ENCODE measurements around the gene MAN2B2.
A peak's percentile ranks its signal among the peaks of the same experiment; 100 is the strongest.

MAN2B2 gene

DNA sequence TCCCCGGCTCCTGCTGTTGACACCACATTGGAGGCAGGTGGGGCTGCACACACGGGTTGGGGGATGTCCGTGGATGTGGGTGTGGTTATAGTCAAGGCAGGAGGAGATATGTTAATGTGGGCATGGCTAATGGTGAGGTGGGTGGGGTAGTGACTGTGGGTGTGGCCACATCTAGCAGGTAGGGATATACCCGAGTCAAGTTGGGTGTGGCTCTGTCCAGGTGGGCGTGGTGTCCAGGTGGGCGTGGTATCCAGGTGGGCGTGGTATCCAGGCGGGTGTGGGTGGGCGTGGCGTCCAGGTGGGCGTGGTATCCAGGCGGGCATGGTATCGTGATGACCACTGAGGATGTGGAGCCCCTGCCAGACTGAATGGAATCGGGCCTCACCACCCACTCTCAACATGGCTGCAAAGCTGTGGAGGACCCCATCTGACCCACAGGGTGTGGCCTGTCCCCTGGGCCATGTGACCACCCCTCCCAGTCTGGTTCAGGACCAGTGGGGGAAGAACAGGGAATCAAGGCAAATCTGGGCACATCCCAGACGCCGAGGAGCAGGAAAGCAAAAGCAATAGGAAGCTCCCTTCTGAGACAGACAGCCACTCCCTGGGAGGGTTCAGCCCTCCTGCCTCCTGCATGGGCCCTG is 21.0 kb downstream of the MAN2B2 start:
- DNase-seq, result no peak

DNA sequence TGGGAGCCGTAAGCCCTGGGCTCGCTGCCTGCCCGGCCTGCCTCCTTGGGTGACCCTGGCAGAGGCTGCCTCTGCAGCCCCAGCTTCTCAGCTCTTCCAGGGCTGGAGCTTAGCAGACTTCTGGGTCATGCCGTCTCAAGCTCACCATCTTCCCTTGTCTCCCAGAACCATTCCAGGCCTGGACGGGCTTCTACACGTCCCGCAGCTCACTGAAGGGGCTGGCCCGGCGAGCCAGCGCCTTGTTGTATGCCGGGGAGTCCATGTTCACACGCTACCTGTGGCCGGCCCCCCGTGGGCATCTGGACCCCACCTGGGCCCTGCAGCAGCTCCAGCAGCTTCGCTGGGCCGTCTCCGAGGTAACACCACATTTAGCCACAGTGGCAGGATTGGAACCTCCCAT is 22.0 kb downstream of the MAN2B2 start:
- DNase-seq, result no peak

DNA sequence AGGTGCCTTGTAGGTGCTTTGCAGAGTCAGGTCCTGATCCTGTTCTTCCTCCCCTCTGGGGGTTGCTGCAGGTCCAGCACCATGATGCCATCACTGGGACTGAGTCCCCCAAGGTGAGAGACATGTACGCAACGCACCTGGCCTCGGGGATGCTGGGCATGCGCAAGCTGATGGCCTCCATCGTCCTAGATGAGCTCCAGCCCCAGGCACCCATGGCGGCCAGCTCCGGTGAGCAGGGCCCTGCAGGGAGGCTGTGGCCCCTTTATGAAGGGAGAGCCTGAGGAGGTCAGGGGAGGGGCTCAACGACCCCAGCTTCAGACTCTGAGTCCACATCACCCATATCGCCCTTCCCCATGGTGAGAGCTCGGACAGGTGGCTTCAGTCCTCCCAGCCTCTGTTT is 23.1 kb downstream of the MAN2B2 start:
- DNase-seq, result no peak

DNA sequence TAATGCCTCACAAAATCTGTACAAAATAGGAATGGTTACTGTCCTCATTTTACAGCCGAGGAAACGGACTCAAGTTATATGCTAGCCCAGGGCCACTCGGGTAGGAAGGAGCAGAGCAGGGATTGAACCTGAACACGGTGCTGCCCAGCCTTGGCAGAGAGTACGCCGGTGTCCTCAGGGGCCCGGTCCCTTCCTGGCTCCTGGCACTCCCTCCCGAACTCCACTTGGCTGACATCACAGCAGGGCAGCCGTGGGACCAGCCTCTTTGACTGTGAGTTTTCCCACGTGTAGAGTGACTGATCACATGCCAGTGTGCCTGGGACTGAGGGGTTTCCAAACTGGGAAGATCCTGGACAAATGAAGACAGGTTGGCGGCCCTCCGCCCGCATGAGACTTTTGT is 23.7 kb downstream of the MAN2B2 start:
- DNase-seq, result no peak

DNA sequence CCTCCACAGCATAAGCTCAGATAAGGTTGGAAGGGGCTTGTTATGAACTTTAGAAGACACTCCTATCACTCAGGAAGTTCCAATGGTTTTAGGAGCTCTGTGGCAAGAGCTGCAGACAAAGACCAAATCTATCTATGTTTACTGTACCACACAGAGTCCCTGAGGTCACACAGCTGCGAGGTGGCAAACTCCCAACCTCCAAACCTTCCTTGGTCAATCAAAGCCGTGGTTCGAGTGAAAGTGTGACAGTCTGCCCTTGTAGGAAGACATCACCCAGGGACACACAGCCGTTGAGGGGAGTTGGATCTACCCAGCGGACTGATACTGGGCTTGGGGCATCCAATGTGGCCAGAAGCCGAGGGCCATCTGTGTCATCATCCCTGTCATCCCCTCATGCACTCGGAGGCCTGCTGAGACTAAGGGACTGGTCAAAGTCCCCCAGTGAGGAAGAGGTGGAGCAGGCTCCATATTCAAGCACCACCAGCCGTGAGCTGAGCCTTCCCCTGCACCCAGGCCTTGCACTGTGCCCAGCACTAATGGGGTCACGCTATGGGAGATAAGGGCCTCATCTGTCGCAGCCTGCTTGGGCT is 26.8 kb downstream of the MAN2B2 start:
- DNase-seq, result no peak

DNA sequence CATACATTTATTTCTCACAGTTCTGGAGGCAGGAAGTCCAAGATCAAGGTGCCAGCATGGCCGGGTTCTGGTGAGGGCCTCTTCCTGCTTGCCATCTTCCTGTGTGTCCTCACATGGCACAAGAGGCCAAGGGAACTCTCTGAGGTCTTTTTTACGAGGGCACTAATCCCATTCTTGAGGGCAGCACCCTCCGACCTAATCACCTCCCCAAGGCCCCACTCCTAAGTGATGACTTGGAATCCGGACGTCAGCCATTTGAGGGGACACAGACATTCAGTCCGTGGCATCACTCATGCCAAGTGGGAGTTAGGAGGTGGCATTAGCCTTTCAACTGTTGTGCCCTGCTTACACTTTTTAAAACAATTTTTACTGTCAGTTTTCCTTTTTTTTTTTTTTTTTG is 27.3 kb downstream of the MAN2B2 start:
- DNase-seq, result no peak

DNA sequence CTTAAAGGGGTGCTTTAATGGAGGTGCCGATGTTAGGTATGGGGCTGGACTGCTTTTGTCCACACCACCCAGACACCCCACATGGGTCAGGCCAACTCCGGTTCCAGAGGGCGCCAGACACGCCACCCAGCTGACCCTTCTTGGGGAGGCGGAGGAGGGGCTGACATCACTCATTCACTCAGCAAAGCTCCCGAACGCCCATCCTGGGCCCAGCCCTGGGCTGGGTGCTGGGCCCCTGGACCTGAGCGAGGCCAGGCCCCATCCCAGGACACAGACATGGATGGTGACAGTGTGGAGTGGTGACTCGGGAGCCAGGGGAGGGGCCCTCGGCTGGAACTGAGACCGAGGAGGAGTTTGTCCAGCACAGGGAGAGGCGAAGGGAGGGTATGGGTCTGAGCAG is 28.1 kb downstream of the MAN2B2 start:
- no peak for DNase-seq

DNA sequence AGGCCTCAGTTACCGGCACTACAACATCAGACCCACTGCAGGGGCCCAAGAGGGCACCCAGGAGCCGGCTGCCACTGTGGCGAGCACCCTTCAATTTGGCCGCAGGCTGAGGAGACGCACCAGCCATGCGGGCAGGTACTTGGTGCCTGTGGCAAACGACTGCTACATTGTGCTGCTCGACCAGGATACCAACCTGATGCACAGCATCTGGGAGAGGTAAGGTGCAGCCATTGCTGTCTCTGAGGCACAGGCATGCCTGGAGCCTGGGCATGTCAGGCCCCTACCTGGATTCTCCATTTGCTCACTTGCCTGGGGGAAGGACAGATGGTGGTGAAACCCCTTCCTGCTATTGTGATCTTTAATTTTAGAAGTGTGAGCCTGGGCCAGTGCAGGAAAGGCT is 30.1 kb downstream of the MAN2B2 start:
- no peak for DNase-seq

DNA sequence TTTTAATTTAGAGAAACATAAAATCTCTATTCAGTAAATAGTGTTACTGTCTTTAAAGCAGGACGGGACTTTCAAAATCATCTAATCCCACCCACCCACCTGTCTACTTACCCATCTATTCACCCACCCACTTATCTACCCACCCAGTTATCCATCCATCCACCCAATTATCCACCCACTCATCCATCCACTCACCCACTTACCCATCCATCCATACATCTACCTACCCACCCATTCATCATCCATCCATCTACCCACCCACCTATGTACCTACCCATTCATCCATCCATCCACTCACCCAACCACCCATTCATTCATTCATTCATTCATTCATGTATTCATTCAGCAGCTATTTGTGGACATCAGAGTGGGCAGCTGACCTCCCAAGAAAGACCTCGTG is 30.6 kb downstream of the MAN2B2 start:
- DNase-seq, result no peak

DNA sequence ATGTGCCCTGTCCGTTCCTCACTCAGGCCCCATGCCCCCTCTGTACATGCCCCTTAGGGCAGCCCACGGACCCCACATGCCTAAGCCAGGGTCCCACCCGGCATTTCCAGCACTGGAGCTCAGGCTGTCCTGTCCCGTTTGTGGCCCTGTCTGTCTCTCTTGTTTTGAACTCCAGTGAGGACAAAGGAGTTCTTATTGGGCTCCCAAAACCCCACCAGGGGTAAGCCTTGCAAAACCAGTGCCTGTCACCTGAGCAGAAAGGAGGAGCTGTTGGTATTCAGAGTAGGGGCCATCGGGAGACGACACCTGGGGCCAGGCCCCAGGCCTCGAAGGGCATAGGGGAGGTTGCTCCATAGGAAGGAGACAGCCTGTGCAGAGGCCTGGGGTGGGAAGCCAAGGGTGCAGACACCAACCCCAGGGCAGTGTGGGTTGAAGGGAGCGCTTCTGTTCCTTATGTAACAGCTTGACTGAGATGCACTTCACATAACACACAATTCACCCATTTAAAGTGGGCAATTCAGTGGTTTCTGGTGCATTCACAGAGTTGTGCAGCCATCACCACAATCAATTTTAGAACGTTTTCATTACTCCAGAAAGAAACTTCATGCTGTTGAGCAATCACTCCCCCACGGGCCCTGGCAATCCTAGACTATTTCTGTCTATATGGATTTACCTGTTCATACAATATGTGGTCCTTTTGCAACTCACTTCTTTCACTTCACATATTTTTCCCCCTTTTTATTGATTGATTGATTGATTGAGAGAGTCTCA is 31.7 kb downstream of the MAN2B2 start:
- no peak for DNase-seq

DNA sequence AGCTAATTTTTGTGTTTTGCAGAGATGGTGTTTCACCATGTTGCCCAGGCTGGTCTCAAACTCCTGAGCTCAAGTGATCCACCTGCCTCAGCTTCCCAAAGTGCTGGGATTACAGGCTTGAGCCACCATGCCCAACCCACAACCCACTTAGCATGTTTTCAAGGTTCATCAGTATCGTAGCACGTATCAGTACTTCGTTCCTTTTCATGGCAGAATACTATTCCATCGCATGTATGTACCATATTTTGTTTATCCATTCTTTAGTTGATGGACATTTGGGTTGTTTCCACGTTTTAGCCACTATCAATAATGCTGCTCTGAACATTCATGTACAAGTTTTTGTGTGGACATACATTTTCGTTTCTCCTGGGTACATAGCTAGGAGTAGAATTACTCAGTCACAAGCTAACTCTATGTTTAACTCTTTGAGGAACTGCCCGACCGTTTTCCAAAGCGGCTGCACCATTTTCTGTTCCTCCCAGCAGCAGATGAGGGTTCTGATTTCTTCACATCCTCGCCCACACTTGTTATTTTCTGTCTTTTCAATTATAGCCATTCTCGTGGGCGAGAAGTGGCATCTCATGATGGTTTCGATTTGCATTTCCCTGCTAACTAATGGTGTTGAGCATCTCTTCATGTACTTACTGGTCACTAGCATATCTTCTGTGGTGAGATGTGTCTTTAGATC is 32.5 kb downstream of the MAN2B2 start:
- DNase-seq, result no peak

DNA sequence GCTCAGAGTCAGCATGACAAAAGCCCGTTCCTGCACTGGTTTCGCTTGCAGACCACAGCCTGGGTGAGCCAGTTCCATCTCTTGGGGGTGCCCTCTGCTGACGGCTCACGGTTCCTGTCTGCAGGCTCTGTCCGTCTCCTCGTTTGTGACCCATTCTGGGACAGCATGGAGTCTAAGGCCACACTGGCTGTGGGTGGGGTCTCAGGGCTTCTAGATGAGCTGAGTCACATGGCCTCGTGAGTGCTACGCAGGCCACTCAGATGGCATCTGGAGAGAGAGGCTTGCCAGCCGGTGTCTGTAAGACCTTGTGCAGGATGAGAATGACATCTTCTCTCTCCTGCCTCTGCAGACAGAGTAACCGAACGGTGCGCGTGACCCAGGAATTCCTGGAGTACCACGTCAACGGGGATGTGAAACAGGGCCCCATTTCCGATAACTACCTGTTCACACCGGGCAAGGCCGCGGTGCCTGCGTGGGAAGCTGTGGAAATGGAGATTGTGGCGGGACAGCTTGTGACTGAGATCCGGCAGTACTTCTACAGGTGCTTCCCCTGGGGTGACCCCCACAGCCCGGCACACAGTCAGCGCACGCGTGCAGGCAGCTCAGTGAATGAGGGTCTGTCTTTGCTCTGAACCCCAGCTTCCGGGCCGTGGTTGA is 33.9 kb downstream of the MAN2B2 start:
- peak; percentile 32 for DNase-seq

DNA sequence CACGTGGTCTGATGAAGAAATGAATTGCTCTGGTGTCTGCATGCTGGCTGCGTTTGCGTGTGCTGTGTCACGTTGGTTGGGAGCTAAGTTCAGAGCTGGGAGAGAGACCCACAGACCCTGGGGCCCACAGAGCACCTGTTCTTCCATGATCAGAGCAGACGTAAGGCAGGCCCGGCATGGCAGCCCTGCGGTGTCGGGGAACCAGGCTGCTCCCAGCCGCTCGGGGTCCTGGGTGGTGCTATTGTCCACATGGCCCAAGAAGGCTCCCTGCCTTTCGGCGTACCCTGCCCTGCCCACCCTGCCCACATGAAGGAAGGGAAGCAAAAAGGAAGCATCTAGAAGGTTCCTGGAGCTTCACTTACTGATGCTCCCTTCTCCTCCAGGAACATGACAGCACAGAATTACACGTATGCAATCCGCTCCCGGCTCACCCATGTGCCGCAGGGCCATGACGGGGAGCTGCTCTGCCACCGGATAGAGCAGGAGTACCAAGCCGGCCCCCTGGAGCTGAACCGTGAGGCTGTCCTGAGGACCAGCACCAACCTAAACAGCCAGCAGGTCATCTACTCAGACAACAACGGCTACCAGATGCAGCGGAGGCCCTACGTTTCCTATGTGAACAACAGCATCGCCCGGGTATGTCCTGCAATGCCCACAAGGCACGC is 34.6 kb downstream of the MAN2B2 start:
- DNase-seq, result no peak

DNA sequence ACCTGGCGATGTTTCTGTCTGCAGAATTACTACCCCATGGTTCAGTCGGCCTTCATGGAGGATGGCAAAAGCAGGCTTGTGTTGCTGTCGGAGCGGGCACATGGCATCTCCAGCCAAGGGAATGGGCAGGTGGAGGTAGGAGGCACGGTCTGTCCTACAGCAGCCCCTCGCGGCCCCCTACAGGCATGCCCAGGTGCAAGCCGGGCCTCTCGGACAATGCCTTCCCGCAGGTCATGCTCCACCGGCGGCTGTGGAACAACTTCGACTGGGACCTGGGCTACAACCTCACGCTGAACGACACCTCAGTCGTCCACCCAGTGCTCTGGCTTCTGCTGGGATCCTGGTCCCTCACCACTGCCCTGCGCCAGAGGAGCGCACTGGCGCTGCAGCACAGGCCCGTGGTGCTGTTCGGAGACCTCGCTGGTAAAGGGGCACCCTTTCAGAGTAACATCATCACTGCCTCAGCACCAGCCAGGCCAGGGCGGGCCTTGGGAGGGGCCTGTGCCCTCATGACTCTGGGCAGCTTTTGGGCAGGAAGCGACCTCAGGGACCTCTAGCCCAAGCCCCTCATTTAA is 36.0 kb downstream of the MAN2B2 start:
- DNase-seq, result no peak

DNA sequence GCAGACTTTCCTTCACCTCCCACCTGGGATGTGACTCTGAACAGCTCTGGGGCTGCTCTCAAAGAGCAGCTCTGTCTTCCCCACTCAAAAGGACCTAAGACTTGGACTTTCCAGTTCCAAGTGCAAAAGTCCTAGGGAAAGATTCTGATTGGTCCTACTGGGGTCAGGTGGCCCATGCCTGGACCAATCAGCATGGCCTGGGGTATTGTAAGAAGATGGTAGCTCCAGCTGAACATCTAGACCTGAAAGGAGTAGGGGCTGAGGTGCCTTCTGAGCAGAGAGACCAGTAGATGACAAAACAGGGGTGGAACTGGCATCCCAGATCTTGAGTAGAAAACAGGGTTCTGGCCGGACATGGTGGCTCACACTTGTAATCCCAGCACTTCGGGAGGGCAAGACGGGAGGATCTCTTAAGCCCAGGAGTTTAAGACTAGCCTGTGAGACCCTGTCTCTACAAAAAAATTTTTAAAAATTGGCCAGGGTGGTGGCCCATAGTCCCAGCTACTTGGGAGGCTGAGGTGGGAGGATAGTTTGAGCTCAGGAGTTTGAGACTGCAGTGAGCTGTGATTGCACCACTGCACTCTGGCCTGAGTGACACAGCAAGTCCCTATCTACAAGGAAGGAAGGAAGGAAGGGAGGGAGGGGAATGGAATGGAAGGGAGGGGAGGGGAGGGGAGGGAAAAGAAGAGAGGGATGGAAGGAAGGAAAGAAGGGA is 38.1 kb downstream of the MAN2B2 start:
- no peak for DNase-seq

DNA sequence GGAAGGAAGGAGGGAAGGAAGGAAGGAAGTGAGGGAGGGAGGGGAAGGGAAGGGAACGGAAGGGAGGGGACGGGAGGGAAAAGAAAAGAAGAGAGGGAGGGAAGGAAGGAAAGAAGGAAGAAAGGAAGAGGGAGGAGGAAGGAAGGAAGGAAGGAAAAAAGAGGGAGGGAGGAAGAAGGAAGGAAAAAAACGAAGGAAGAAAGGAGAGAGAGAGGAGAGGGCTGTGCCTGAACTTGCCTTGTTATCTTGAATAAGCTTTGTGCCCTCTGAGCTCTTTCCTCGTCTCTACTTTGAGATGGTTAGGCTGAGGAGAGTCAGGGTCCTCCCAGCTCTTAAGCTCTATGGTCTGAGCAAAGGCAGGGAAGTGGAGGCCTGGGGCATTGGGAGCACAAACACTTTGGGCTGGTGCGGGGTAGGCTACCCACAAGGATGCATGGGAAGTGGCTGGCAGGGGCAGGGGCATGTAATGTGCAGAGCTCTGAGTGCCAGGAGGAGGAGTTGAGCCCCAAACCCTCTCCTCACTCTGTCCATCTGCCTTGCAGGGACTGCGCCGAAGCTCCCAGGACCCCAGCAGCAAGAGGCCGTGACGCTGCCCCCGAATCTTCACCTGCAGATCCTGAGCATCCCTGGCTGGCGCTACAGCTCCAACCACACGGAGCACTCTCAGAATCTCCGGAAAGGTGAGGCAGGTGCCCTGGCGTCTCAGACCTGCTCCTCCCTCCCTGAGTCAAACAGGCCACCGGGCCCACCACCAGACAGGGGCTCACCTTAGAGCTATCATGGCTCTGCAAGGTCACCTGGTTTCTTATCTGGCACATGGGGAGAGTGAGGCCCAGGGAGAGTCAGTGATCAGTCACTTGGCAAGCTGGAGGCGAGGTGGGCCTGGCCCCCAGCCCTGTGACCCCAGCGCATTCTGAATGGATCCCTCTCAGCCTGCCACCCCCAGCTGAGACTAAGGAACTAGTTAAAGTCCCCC is 39.0 kb downstream of the MAN2B2 start:
- DNase-seq, result no peak

DNA sequence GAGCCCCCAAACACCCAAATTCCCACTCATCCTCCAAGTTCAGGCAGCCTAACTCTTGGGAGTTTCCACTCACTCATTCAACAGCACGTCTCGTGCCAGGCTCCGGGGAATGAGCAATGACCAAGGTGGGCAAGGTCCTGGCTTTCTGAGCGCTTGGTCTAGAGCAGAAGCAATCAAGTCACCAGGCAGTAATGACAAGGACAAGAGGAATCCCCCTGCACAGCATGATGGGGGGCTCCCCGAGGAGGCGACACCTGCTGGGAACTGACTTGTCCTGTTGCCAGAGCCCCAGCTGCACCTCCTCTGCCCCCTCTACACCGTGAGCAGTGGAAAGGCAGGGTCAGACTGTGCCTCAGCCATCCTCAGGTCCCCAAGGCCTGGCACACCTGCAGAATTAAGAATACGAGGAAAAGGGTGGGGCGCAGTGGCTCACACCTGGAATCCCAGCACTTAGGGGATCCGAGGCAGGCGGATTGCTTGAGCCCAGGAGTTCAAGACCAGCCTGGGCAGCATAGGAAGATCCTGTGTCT is 39.8 kb downstream of the MAN2B2 start:
- DNase-seq, result no peak

DNA sequence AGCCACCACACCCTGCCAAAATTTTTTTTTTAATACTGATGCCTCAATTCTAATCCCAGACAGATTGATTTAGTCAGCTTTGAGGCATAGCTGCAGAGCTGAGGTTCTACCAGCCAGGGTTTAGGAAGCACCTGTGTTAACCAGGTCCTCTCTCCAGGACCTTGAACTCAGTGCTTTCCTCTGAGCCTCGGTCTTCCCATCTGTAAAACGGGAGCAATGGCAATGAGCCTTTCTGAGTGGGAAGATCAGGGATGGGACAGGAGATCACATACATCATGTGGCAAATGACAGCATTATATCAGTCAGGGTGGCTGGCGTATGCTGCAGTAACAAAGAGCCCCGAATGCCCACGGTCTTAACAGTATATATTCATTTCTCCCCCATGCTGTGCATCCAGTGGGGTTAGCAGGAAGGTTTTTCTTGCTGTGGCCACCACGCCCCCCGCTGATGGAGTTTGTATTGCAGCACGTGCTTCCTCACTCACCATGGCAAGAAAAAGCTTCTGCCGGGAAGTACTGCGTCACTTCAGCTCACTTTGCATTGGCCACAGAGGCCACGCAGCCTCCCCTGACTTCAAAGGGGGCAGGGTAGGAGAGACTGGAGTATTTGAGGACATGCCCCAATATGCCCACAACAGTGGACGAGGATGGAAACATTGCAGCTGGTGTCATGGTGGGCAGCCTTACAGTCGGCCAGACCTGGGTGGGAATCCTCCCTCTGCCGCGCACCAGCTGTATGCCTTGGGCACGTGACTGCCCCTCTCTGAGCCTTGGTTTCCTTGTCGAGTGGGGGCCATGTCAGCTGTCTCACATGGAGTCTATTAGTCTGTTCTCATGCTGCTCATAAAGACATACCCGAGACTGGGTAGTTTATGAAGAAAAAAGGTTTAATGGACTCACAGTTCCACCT is 41.4 kb downstream of the MAN2B2 start:
- no peak for DNase-seq

DNA sequence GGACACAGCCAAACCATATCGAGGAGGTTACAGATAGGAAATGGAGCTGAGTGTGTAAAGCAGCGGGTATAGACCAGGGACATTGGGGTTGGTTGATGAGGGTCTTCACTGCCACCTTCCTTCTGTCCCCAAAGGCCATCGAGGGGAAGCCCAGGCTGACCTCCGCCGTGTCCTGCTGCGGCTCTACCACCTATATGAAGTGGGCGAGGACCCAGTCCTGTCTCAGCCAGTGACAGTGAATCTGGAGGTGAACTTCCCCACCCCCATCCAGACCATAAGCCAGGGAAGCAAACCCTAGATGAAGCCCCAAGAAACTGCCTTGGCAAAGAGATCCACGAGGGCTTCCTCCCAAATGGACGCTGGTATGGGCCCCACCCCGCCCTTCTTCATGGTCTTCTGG is 42.3 kb downstream of the MAN2B2 start:
- DNase-seq, result no peak

Data from stimulated activated CD8-positive, alpha-beta memory T cell treated with anti-CD3 and anti-CD28 coated beads, Interleukin-4, amount 100 ng/mL, for 48 hours (primary cell).